Breast epithelium (tissue), 4 donors: ENCODE results near the gene MYH8. TPM values are rescaled to one million over a fixed set of nuclear protein-coding genes. Genes with fewer than 3 reads are reported as not detected.

Experiments used
- DNase-seq, 2 donors: peaks; one replicate each; pipeline ENCODE4 v3.0.0-alpha.2; 2019; ENCODE audit warnings: low spot score in 2 of 2
- H3K27ac ChIP-seq, 2 donors: fragments of 200-600 bp; sonication (generic) in 1 of 2; one replicate each; pipeline ENCODE4 v1.5.1; 2016 to 2019; ENCODE audit warnings: mild to moderate bottlenecking in 1 of 2
- H3K27me3 ChIP-seq, 2 donors: fragments of 200-600 bp; sonication (generic) in 1 of 2; one replicate each; pipeline versions ENCODE4 v1.5.1 to v1.6.0; 2017 to 2019; ENCODE audit warnings: control low read depth in 1 of 2, mild to moderate bottlenecking in 1 of 2
- H3K36me3 ChIP-seq: fragments of 200-600 bp; one replicate; pipeline ENCODE4 v1.5.1; 2019
- H3K4me1 ChIP-seq, 2 donors: fragments of 200-600 bp; sonication (generic); one replicate each; pipeline ENCODE4 v1.5.1; 2016 to 2019; ENCODE audit warnings: control low read depth in 1 of 2
- H3K4me3 ChIP-seq, 3 donors: fragments of 200-600 bp; sonication (generic); 1 replicate in 2 of 3; 2 replicates in 1 of 3; pipeline ENCODE4 v1.5.1; 2016 to 2019; ENCODE audit warnings: mild to moderate bottlenecking in 3 of 3, moderate library complexity in 2 of 3
- H3K9me3 ChIP-seq, 2 donors: fragments of 200-600 bp; sonication (generic) in 1 of 2; one replicate each; pipeline ENCODE4 v1.5.1; 2016 to 2019; ENCODE audit warnings: control low read depth in 1 of 2
- POLR2A ChIP-seq: fragments of 450-650 bp; IDR thresholded peaks from one replicate; pipeline ENCODE4 v1.6.1; 2016; ENCODE audit warnings: antibody characterized with exemption, mild to moderate bottlenecking, moderate library complexity
- POLR2AphosphoS5 ChIP-seq, 3 donors: sonication (generic); formaldehyde crosslinking; IDR thresholded peaks; one replicate each; pipeline ENCODE4 v1.6.1; 2017; ENCODE audit warnings: antibody characterized with exemption in 3 of 3
- intact Hi-C: fragments of 100-400 bp; cut with DNase I; formaldehyde crosslinking; loops from one replicate; pipeline ENCODE4 v1.15.1; 2023; ENCODE audit warnings: low total_unique reads
- total RNA-seq, 3 donors: library from RNA; depleted of rRNA; stranded (reverse); fragments of >200 nt; gene quantifications; one replicate each; pipeline ENCODE4 v1.1.0, GENCODE V29; 2016
- TF ChIP-seq, protein P1 (sequence below), 3 donors: fragments of 450-650 bp; IDR thresholded peaks; one replicate each; pipeline ENCODE4 v1.5.1; 2016 to 2017; ENCODE audit warnings: antibody characterized with exemption in 3 of 3, mild to moderate bottlenecking in 3 of 3, moderate library complexity in 3 of 3

The MYH8 gene
- total RNA-seq, 3 donors from 2014 or later = not detected

- intact Hi-C loops = no loop called here
- H3K4me3 ChIP-seq = no peak overlapping the region
Observed at GRCh38 chr17:10403589-10403988, 18.2 kb downstream of the MYH8 start.

DNA sequence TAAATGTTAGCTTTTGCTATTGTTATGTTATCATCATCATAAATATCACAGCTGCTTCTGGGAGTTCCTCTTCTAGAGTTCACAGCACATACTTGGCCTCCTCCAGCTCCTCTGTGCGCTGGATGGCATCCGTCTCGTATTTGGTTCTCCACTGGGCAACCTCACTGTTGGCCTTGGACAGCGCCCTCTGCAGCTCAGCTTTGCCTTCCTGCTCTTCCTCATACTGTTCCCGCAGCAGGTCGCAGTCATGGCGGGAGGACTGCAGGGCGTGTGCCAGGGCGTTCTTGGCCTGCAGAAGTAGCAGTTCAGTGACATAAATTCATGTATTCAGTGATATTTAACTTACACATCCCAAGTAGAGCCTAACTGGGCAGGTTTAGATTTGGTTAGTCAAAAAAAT, 23.4 kb downstream of the MYH8 start:
- H3K4me3 ChIP-seq = no peak overlapping the region

More at GRCh38 chr17:10403589-10403988, 18.2 kb downstream of the MYH8 start:
- H3K9me3 ChIP-seq = no peaks in the 10 kb centered on the region
- H3K27ac ChIP-seq = no peak overlapping the region
- no peaks in the 10 kb centered on the region for H3K27me3 ChIP-seq
- TF ChIP-seq POLR2AphosphoS5 (IDR thresholded peaks at IDR 0.05) (no peak), POLR2A (no peak)
- TF ChIP-seq, protein P1, sequence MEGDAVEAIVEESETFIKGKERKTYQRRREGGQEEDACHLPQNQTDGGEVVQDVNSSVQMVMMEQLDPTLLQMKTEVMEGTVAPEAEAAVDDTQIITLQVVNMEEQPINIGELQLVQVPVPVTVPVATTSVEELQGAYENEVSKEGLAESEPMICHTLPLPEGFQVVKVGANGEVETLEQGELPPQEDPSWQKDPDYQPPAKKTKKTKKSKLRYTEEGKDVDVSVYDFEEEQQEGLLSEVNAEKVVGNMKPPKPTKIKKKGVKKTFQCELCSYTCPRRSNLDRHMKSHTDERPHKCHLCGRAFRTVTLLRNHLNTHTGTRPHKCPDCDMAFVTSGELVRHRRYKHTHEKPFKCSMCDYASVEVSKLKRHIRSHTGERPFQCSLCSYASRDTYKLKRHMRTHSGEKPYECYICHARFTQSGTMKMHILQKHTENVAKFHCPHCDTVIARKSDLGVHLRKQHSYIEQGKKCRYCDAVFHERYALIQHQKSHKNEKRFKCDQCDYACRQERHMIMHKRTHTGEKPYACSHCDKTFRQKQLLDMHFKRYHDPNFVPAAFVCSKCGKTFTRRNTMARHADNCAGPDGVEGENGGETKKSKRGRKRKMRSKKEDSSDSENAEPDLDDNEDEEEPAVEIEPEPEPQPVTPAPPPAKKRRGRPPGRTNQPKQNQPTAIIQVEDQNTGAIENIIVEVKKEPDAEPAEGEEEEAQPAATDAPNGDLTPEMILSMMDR (IDR thresholded peaks at IDR 0.05) = no peak
- H3K4me1 ChIP-seq = no peaks in the 10 kb centered on the region
- H3K36me3 ChIP-seq = no peaks in the 10 kb centered on the region
- no peak for DNase-seq

GRCh38 chr17:10396524-10397163, 25.1 kb downstream of the MYH8 start:
- H3K27me3 ChIP-seq = no peaks in the 10 kb centered on the region
- no peak overlapping the region for H3K4me3 ChIP-seq
- DNase-seq = no peak
- intact Hi-C loops = no loop called here
- H3K9me3 ChIP-seq = no peaks in the 10 kb centered on the region
- TF ChIP-seq, protein P1 (IDR thresholded peaks at IDR 0.05) = no peak
- TF ChIP-seq POLR2A (no peak), POLR2AphosphoS5 (IDR thresholded peaks at IDR 0.05) (no peak)
- no peaks in the 10 kb centered on the region for H3K4me1 ChIP-seq
- H3K27ac ChIP-seq = no peak overlapping the region
- H3K36me3 ChIP-seq = no peaks in the 10 kb centered on the region

More for the DNA sequence above, 23.4 kb downstream of the MYH8 start:
- H3K27ac ChIP-seq = no peak overlapping the region
- no peaks in the 10 kb centered on the region for H3K9me3 ChIP-seq
- DNase-seq = no peak
- H3K36me3 ChIP-seq = no peaks in the 10 kb centered on the region
- no peaks in the 10 kb centered on the region for H3K27me3 ChIP-seq
- TF ChIP-seq, protein P1 (IDR thresholded peaks at IDR 0.05) = no peak
- no peak for TF ChIP-seq POLR2A
- TF ChIP-seq POLR2AphosphoS5 (IDR thresholded peaks at IDR 0.05) = no peak
- intact Hi-C loops = no loop called here
- H3K4me1 ChIP-seq = no peaks in the 10 kb centered on the region

DNA sequence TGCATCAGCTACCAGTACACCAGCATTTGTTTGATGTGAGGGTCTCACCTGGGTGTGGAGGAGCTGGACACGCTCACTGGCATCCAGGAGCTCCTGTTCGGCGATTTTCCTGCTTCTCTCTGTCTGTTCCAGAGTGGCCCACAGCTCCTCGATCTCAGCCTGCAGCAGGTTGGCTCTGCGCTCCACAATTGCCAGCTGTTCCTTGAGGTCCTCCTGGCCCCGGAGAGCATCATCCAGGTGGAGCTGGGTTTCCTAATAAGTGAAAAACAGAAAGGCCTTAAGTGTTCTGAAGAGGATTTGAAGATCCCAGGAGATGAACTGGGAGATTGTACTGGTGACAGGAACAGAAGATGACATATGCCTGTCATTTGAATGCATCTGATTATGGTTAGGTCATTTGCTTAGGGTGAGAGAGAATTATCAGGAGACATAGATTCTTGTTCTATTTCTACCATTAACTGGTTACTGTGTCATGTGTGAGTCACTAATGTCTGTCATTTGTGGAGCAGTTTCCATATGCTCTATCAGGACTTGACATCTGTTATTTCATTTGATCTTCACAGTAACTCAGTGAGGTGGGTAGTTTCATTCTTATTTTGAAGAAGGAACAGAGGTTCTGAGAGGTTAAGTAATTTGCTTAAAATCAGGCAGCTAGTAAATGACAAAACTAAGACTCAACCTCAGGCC, 27.4 kb downstream of the MYH8 start:
- Histone ChIP-seq H3K4me1 (no peaks in the 10 kb centered on the region), H3K27ac (no peak overlapping the region), H3K36me3 (no peaks in the 10 kb centered on the region), H3K4me3 (no peak overlapping the region), H3K27me3 (no peaks in the 10 kb centered on the region), H3K9me3 (no peaks in the 10 kb centered on the region)
- DNase-seq = no peak
- TF ChIP-seq POLR2AphosphoS5 (IDR thresholded peaks at IDR 0.05) (no peak), POLR2A (no peak)
- TF ChIP-seq, protein P1 (IDR thresholded peaks at IDR 0.05) = no peak
- intact Hi-C loops = no loop called here

DNA sequence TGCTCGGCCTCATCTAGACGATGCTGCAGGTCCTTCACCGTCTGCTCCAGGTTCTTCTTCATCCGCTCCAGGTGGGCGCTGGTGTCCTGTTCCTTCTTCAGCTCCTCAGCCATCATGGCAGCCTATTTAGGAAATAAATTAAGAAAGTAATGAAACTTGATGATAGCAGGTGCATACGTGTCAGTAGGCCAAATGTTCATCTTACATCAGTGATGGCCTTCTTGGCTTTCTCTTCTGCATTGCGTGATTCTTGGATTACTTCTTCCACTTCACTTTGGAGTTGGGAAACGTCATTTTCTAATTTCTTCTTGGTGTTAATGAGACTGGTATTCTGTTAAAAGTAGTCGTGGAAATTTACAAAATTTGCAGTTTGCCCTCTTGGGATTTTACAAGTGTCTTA, 28.9 kb downstream of the MYH8 start:
- TF ChIP-seq POLR2AphosphoS5 (IDR thresholded peaks at IDR 0.05) (no peak), POLR2A (no peak)
- TF ChIP-seq, protein P1 (IDR thresholded peaks at IDR 0.05) = no peak
- DNase-seq = no peak
- Histone ChIP-seq H3K4me3 (no peak overlapping the region), H3K27me3 (no peaks in the 10 kb centered on the region), H3K27ac (no peak overlapping the region), H3K4me1 (no peaks in the 10 kb centered on the region), H3K36me3 (no peaks in the 10 kb centered on the region), H3K9me3 (no peaks in the 10 kb centered on the region)
- intact Hi-C loops = no loop called here
